Cardiac fibroblast (primary cell): Measurements from ENCODE around the gene MEF2C.

Experiments used
- DNase-seq, 2 donors: peaks; one replicate each; pipeline versions ENCODE4 v3.0.0 to v3.0.0-alpha.2; 2010; ENCODE audit warnings: low read depth in 2 of 2
- H3K4me3 ChIP-seq, 2 donors: replicated peaks in 1 of 2; 1 replicate in 1 of 2; 2 replicates in 1 of 2; pipeline ENCODE4 v1.5.1; 2011; ENCODE audit warnings: low read depth in 2 of 2, low read length in 2 of 2, mild to moderate bottlenecking in 2 of 2, moderate library complexity in 1 of 2
- TF ChIP-seq, protein P1 (sequence below): IDR thresholded peaks from one replicate; pipeline ENCODE4 v1.5.1; 2011; ENCODE audit warnings: low read depth, mild to moderate bottlenecking, low read length, inconsistent platforms

Gene MEF2C

DNA sequence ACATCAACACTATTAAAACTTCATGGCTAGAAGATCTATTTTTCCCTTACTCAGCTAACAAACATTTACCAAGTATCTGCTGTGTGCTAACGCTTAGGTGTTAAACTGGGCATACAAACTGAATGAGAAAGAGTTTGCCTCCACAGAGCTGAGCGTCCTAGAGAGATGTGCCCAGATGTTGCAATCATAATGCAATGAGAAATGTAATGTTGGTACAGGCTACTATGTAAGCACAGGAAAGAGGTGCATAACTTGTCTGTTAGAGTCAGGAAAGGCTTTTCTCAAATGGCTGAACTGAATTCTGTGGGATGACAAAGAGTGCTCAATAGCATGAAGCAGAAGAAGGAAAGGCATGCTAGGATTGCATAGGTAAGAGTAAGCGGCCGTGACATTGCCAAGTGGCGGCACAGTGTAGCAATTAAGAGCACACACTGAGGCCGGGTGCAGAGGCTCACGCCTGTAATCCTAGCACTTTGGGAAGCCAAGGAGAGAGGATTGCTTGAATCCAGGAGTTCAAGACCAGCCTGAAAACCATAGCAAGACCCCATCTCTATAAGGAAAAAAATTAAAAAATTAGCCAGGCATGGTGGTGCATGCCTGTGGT, 137.8 kb downstream of the MEF2C start:
- TF ChIP-seq, protein P1, sequence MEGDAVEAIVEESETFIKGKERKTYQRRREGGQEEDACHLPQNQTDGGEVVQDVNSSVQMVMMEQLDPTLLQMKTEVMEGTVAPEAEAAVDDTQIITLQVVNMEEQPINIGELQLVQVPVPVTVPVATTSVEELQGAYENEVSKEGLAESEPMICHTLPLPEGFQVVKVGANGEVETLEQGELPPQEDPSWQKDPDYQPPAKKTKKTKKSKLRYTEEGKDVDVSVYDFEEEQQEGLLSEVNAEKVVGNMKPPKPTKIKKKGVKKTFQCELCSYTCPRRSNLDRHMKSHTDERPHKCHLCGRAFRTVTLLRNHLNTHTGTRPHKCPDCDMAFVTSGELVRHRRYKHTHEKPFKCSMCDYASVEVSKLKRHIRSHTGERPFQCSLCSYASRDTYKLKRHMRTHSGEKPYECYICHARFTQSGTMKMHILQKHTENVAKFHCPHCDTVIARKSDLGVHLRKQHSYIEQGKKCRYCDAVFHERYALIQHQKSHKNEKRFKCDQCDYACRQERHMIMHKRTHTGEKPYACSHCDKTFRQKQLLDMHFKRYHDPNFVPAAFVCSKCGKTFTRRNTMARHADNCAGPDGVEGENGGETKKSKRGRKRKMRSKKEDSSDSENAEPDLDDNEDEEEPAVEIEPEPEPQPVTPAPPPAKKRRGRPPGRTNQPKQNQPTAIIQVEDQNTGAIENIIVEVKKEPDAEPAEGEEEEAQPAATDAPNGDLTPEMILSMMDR: no peak
- peak; percentile 24 to 25 for DNase-seq
- no peak overlapping the region for H3K4me3 ChIP-seq

DNA sequence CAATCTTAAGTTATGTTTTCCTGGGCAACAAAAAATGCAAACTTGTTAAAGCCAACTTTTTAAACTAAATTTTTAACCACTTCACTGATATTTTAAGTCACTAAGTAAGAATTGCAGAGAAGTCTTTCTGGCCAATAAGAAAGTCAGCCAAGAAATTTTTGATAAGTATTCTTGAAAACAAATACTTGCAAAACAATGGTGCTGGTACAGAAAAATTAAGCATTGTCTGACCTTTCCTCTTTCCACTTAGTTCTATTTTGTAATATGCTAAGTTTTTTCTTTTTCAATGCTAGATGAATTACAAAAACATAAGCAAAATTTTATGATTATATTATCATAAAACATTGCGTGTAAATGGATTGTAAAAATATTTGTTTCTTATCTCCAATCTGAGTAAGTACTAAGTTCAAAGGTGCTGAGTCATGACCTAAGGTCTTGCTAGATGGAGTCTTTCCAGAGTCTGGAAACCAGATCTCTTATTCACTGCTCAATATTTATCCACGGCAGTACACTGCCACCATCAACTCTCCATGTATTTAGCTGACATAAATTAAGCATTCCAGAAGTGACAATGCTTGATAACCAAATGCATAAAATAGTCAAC, 139.7 kb downstream of the MEF2C start:
- H3K4me3 ChIP-seq: no peak overlapping the region
- DNase-seq: peak; percentile 37 to 48
- TF ChIP-seq, protein P1: no peak

DNA sequence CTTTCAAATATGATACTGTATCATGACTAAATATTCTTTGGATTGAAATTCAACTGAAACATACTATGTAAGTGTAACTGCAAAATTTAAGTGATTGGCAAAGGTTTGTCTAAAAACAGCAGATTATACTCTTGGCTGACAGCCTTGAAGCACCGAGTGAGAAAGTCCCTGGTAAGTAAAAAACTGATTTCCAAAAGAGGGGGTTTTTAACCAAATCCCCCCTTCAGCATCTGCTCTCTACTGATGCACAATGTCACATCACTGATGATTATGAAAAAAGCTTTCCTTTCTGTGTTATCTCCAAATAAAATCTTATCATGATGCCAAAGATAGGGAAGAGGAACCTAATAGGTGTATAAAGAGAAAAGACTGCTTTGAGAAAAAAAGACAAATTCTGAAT, 141.0 kb downstream of the MEF2C start:
- TF ChIP-seq, protein P1: no peak
- DNase-seq: no peak
- H3K4me3 ChIP-seq: no peak overlapping the region

DNA sequence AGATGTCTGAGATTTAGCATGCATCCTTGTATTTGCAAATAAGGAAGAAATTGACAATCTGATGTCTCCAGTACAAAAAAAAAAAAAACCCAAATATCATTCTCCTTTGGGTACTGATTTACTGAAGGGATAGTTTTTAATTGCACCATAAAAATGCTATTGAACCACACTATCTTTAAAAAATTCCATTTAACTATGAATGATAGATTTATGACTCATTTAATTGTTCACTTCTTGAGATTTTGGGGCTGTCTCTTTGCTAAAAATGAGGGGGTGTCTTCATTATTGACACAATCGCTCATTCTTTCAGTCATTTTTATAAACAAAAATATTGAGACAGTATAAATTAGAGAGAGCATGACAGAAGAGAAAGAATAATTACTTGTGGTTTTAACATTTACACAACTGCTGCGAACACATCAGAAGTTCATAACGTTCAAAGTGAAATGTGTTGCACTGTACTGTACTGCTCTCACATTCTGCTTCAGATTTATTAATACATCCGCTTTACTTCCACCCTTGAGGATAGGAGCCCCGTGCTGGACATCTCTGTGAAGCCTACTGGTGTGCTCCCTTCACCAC, 142.3 kb downstream of the MEF2C start:
- no peak for DNase-seq
- TF ChIP-seq, protein P1: no peak
- H3K4me3 ChIP-seq: no peak overlapping the region

DNA sequence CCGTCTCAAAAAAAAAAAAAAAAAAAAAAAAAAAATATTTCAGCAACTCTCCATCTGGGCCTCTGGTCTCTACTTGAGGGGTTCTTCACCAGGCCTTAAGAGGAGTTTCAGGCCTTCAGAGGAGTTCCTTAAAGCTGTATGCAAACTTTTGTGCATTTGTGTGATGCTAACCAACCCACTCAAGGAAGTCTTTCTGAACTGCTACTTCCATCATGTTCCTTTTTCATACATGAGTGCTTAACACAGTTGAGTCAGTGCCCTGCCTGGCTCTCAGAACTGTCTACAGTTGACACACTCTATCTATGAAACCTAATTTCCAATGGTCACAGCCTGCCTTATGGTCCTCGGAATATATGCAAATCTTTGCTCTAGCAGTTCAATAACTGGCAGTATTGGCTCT, 146.5 kb downstream of the MEF2C start:
- H3K4me3 ChIP-seq: no peak overlapping the region
- TF ChIP-seq, protein P1: no peak
- DNase-seq: no peak

DNA sequence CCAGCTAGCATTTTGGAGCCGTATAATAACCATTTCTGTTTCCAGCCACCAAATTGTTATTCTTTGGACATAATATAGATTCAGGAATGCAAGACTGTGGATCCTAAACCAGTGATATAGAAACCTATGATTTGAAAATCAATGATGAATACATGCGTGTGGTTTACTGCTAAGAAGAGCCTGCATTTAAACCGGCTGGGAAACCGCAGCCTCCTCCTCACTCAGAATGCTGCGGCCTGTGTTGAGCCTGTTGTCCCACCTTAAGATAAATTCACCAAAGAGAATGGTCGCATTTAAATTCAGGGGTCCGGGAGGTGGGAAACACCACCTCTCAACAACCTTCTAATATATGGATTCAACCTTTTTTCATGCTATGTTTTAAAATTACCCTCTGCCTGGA, 148.0 kb downstream of the MEF2C start:
- H3K4me3 ChIP-seq: no peak overlapping the region
- peak in 1 of 2 donors; percentile 39 for DNase-seq
- TF ChIP-seq, protein P1: no peak
